Heart left ventricle (tissue), 16 donors: ENCODE results near the gene MYO7B. TPM values are rescaled to one million over a fixed set of nuclear protein-coding genes. Genes with fewer than 3 reads are reported as not detected.
A peak's percentile ranks its signal among the peaks of the same experiment; 100 is the strongest.

ENCODE experiments used
- ATAC-seq, 4 donors: fragments of 200-7000 bp; cut with Tn5 transposase; one replicate each; pipeline ENCODE4 v1.9.1; 2020 to 2022; ENCODE audit warnings: moderate library complexity in 4 of 4, mild to moderate bottlenecking in 3 of 4, moderate number of reproducible peaks in 1 of 4
- DNase-seq, 5 donors: peaks; one replicate each; pipeline ENCODE4 v3.0.0-alpha.2; 2020
- H3K27ac ChIP-seq, 12 donors: fragments of 200-600 bp; sonication (generic) in 4 of 12; one replicate each; pipeline versions ENCODE4 v1.5.0 to v1.8.0; 2016 to 2022; ENCODE audit warnings: mild to moderate bottlenecking in 2 of 12
- H3K27me3 ChIP-seq, 9 donors: fragments of 200-600 bp; sonication (generic) in 2 of 9; one replicate each; pipeline versions ENCODE4 v1.5.1 to v1.8.0; 2016 to 2022; ENCODE audit warnings: mild to moderate bottlenecking in 3 of 9
- H3K36me3 ChIP-seq, 9 donors: fragments of 200-600 bp; sonication (generic) in 2 of 9; one replicate each; pipeline versions ENCODE4 v1.5.0 to v1.8.0; 2018 to 2022; ENCODE audit warnings: mild to moderate bottlenecking in 2 of 9
- H3K4me1 ChIP-seq, 12 donors: fragments of 200-600 bp; sonication (generic) in 4 of 12; one replicate each; pipeline versions ENCODE4 v1.5.0 to v1.8.0; 2016 to 2022; ENCODE audit warnings: mild to moderate bottlenecking in 3 of 12
- H3K4me3 ChIP-seq, 12 donors: fragments of 200-600 bp; sonication (generic) in 4 of 12; one replicate each; pipeline versions ENCODE4 v1.5.0 to v1.8.0; 2017 to 2022; ENCODE audit warnings: mild to moderate bottlenecking in 9 of 12, moderate library complexity in 4 of 12
- H3K9me3 ChIP-seq, 12 donors: fragments of 200-600 bp; sonication (generic) in 4 of 12; one replicate each; pipeline versions ENCODE4 v1.5.0 to v1.8.0; 2016 to 2022; ENCODE audit warnings: mild to moderate bottlenecking in 1 of 12
- POLR2A ChIP-seq, 2 donors: fragments of 450-650 bp; IDR thresholded peaks; one replicate each; pipeline ENCODE4 v1.6.1; 2017; ENCODE audit warnings: antibody characterized with exemption in 2 of 2, mild to moderate bottlenecking in 2 of 2, moderate library complexity in 2 of 2
- WGBS, 4 donors: extraction: QIAGEN DNeasy Blood & Tissue Kit in 2 of 4; methylation state at CpG; one replicate each; pipeline versions ENCODE4 v1.1.5 to v1.1.7; 2013 to 2018; 5-methylcytosine and 5-hydroxymethylcytosine counted together
- intact Hi-C, 10 donors: fragments of 100-400 bp; cut with DNase I; formaldehyde crosslinking; loops; one replicate each; pipeline versions ENCODE4 v1.11.1 to v1.14.2; 2022
- polyA plus RNA-seq, 2 donors: library from polyadenylated mRNA; stranded (reverse); fragments of 200-250 nt; gene quantifications; one replicate each; pipeline ENCODE4 v1.2.3, GENCODE V29; 2013
- total RNA-seq, 9 donors: library from RNA; depleted of rRNA in 2 of 9; stranded (reverse); fragments of >200 nt in 2 of 9; fragmentation: NEBNext Ultra II Directional in 3 of 9; extraction: Animal tissue kit (Norgen Biotek cat#: 25700) in 3 of 9; gene quantifications; one replicate each; pipeline versions ENCODE4 v1.1.0 to v1.2.4, GENCODE V29; 2016 to 2023
- TF ChIP-seq, protein P1 (sequence below), 12 donors: fragments of 200-600 bp; sonication (generic) in 4 of 12; IDR thresholded peaks; one replicate each; pipeline versions ENCODE4 v1.5.0 to v1.8.0; 2018 to 2022; ENCODE audit warnings: antibody characterized with exemption in 12 of 12, mild to moderate bottlenecking in 5 of 12
- donor health status: ischemic (EF 13 %, LVEDD 7.1; RV severe dilation, severe dysfunction).
- donor health status: healthy with polysubstance abuse.
- donor health status: DM: no; HTN: yes; CAD: no.
- donor health status: DM: no; HTN: no; CAD: no.
- donor health status: ischemic (EF 25% LVEDD 6.9; RV normal size, moderate dysfunction).
- donor health status: ischemic (EF 25% LVEDD 5.7; RV mildly dilated, moderate dysfunction).
- donor health status: healthy.
- donor health status: DM: yes; HTN: yes; CAD: no.
- donor health status: ischemic (EF 35%, LVEDD 5.7; RV mildly dilated, moderate dysfunction).
- donor health status: nonischemic (EF 11% LVEDD 7.7; RV severe dilation, severe dysfunction).
- donor health status: DM: yes; HTN: yes; CAD: no.
- donor health status: PGD.
- donor health status: ischemic (EF 29% LVEDD 5.4; RV normal size, mild dysfunction).
- donor health status: nonischemic (EF 23%, LVEDD 6.1; RV moderate dilation, normal function).

The MYO7B gene
- total and polyA plus RNA-seq, 11 donors: 0.20 to 2.1 (median 0.90) TPM

GRCh38 chr2:127641133-127641532 lies 105.7 kb downstream of the MYO7B start:
- Histone ChIP-seq H3K36me3 (peaks cover 0 to 49% (median 29%) of the 10 kb centered on the region in 9 donors), H3K4me3 (no peak overlapping the region), H3K27ac (peak overlapping the region in 9 of 12 donors; percentile 34 to 93 (median 76)), H3K4me1 (peaks cover 9 to 78% (median 60%) of the 10 kb centered on the region in 12 donors), H3K9me3 (no peaks in the 10 kb centered on the region), H3K27me3 (no peaks in the 10 kb centered on the region)
- ATAC-seq (no peak), DNase-seq (no peak)
- TF ChIP-seq, protein P1, sequence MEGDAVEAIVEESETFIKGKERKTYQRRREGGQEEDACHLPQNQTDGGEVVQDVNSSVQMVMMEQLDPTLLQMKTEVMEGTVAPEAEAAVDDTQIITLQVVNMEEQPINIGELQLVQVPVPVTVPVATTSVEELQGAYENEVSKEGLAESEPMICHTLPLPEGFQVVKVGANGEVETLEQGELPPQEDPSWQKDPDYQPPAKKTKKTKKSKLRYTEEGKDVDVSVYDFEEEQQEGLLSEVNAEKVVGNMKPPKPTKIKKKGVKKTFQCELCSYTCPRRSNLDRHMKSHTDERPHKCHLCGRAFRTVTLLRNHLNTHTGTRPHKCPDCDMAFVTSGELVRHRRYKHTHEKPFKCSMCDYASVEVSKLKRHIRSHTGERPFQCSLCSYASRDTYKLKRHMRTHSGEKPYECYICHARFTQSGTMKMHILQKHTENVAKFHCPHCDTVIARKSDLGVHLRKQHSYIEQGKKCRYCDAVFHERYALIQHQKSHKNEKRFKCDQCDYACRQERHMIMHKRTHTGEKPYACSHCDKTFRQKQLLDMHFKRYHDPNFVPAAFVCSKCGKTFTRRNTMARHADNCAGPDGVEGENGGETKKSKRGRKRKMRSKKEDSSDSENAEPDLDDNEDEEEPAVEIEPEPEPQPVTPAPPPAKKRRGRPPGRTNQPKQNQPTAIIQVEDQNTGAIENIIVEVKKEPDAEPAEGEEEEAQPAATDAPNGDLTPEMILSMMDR (IDR thresholded peaks at IDR 0.05): no peak
- intact Hi-C loops: loop anchor here in 1 of 10 donors (10.0 kb wide), 1 partner anchor 54 kb away; no protein-coding TSS in a partner anchor
- WGBS, 4 donors: 82 to 100% (median 90%) methylated on average over 3 to 6 of the region's 6 CpGs

GRCh38 chr2:127641846-127642507 lies 106.5 kb downstream of the MYO7B start:
- DNase-seq (no peak), ATAC-seq (no peak)
- no peaks in the 10 kb centered on the region for H3K9me3 ChIP-seq

GRCh38 chr2:127642706-127643438 lies 107.4 kb downstream of the MYO7B start:
- H3K9me3 ChIP-seq: no peaks in the 10 kb centered on the region
- intact Hi-C loops: loop anchor here in 1 of 10 donors (10.0 kb wide), 1 partner anchor 52 kb away; no protein-coding TSS in a partner anchor
- peak in 1 of 5 donors; percentile 52 for DNase-seq
- peaks cover 11 to 78% (median 58%) of the 10 kb centered on the region in 12 donors for H3K4me1 ChIP-seq
- no peaks in the 10 kb centered on the region for H3K27me3 ChIP-seq
- 71 to 79% (median 76%) methylated on average over 17 of the region's 17 CpGs for WGBS, 4 donors
- peaks cover 0 to 55% (median 29%) of the 10 kb centered on the region in 9 donors for H3K36me3 ChIP-seq
- ATAC-seq: peak in 2 of 4 donors; percentile 13 to 14
- peak overlapping the region in 11 of 12 donors; percentile 16 to 92 (median 74) for H3K27ac ChIP-seq
- H3K4me3 ChIP-seq: no peak overlapping the region
- TF ChIP-seq, protein P1 (IDR thresholded peaks at IDR 0.05): no peak
- TF ChIP-seq POLR2A (IDR thresholded peaks at IDR 0.05): no peak

More at GRCh38 chr2:127641846-127642507, 106.5 kb downstream of the MYO7B start:
- no peak for TF ChIP-seq POLR2A (IDR thresholded peaks at IDR 0.05)
- 54 to 75% (median 66%) methylated on average over 15 to 25 of the region's 25 CpGs for WGBS, 4 donors
- intact Hi-C loops: loop anchor here in 1 of 10 donors (10.0 kb wide), 1 partner anchor 53 kb away; no protein-coding TSS in a partner anchor
- Histone ChIP-seq H3K27me3 (no peaks in the 10 kb centered on the region), H3K36me3 (peaks cover 0 to 54% (median 29%) of the 10 kb centered on the region in 9 donors), H3K4me3 (no peak overlapping the region), H3K27ac (peak overlapping the region in 11 of 12 donors; percentile 16 to 92 (median 74)), H3K4me1 (peaks cover 9 to 78% (median 58%) of the 10 kb centered on the region in 12 donors)

- Histone ChIP-seq H3K27ac (peak overlapping the region in 11 of 12 donors; percentile 16 to 92 (median 74)), H3K4me3 (no peak overlapping the region), H3K4me1 (peaks cover 8 to 78% (median 59%) of the 10 kb centered on the region in 12 donors), H3K36me3 (peaks cover 0 to 60% (median 28%) of the 10 kb centered on the region in 9 donors), H3K27me3 (no peaks in the 10 kb centered on the region), H3K9me3 (no peaks in the 10 kb centered on the region)
- ATAC-seq (no peak), DNase-seq (peak in 1 of 5 donors; percentile 56)
- intact Hi-C loops: loop anchor here in 1 of 10 donors (10.0 kb wide), 1 partner anchor 51 kb away; no protein-coding TSS in a partner anchor
- TF ChIP-seq, protein P1 (IDR thresholded peaks at IDR 0.05): no peak
- TF ChIP-seq POLR2A (IDR thresholded peaks at IDR 0.05): no peak
- WGBS, 4 donors: 80 to 86% (median 82%) methylated on average over 14 to 15 of the region's 15 CpGs
Observed at GRCh38 chr2:127643439-127644065, 108.1 kb downstream of the MYO7B start.
